Measurements from ENCODE around the gene PRR9.

DNA sequence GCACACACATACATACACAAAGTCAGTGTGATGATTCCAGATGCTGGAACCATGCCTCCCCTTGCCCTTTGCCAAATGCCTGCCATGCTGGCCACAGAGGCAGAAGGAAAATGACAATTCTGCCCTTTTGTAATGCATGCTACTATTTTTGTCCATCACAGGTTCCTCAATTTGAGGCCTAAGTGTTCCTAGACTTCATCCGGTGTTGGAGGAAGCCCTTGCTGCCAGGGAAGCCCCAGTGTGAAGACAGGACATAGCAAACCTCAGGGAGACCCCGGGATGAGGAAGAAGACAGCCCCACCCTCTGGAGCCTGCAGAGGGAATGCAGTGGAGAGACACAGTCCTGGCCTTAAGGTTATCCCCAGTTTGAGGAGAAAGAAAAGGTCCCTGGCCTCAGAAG, 14.4 kb downstream of the PRR9 start:
- TF ChIP-seq, protein P1, sequence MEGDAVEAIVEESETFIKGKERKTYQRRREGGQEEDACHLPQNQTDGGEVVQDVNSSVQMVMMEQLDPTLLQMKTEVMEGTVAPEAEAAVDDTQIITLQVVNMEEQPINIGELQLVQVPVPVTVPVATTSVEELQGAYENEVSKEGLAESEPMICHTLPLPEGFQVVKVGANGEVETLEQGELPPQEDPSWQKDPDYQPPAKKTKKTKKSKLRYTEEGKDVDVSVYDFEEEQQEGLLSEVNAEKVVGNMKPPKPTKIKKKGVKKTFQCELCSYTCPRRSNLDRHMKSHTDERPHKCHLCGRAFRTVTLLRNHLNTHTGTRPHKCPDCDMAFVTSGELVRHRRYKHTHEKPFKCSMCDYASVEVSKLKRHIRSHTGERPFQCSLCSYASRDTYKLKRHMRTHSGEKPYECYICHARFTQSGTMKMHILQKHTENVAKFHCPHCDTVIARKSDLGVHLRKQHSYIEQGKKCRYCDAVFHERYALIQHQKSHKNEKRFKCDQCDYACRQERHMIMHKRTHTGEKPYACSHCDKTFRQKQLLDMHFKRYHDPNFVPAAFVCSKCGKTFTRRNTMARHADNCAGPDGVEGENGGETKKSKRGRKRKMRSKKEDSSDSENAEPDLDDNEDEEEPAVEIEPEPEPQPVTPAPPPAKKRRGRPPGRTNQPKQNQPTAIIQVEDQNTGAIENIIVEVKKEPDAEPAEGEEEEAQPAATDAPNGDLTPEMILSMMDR (IDR thresholded peaks at IDR 0.05): no peak
- TF ChIP-seq POLR2A (IDR thresholded peaks at IDR 0.05): no peak

All from esophagus squamous epithelium (tissue), 4 donors.